Right cardiac atrium (tissue), 5 donors: Measurements from ENCODE around the gene HOXC12. TPM values are rescaled to one million over a fixed set of nuclear protein-coding genes. Genes with fewer than 3 reads are reported as not detected.

ENCODE experiments used
- ATAC-seq, 2 donors: fragments of 200-7000 bp; cut with Tn5 transposase; one replicate each; pipeline versions ENCODE4 v1.8.0 to v1.9.1; 2020; ENCODE audit warnings: moderate library complexity in 2 of 2, mild to moderate bottlenecking in 1 of 2
- DNase-seq, 3 donors: peaks; one replicate each; pipeline ENCODE4 v3.0.0-alpha.2; 2020
- H3K27ac ChIP-seq: one replicate; pipeline ENCODE4 v1.5.1; 2013; ENCODE audit warnings: mild to moderate bottlenecking, low read length, control low read depth, moderate library complexity
- H3K27me3 ChIP-seq: one replicate; pipeline ENCODE4 v1.6.1; 2013; ENCODE audit not compliant: control insufficient read depth, insufficient read depth
- H3K4me1 ChIP-seq: one replicate; pipeline ENCODE4 v1.6.1; 2013; ENCODE audit warnings: low read length; ENCODE audit not compliant: control insufficient read depth, insufficient read depth
- H3K4me3 ChIP-seq: one replicate; pipeline ENCODE4 v1.5.1; 2013; ENCODE audit warnings: low read length, control low read depth
- H3K9me3 ChIP-seq: one replicate; pipeline ENCODE4 v1.6.1; 2013; ENCODE audit warnings: low read length; ENCODE audit not compliant: control insufficient read depth
- whole genome bisulfite sequencing: extraction: QIAGEN DNeasy Blood & Tissue Kit; methylation state at CpG from one replicate; pipeline ENCODE4 v1.1.7; 2013; 5-methylcytosine and 5-hydroxymethylcytosine counted together
- intact Hi-C, 4 donors: fragments of 100-400 bp; cut with DNase I; formaldehyde crosslinking; loops; one replicate each; pipeline versions ENCODE4 v1.11.0 to v1.14.0; 2022 to 2023
- polyA plus RNA-seq: library from polyadenylated mRNA; stranded (reverse); fragments of 200-250 nt; gene quantifications from one replicate; pipeline ENCODE4 v1.2.3, GENCODE V29; 2013
- total RNA-seq, 4 donors: library from RNA; stranded (reverse); fragmentation: NEBNext Ultra II Directional; extraction: Animal tissue kit (Norgen Biotek cat#: 25700); gene quantifications; one replicate each; pipeline ENCODE4 v1.2.1, GENCODE V29; 2021
- donor health status: healthy with polysubstance abuse.
- donor health status: DM: no; HTN: yes; CAD: no.
- donor health status: DM: no; HTN: no; CAD: no.
- donor health status: DM: no; HTN: yes; CAD: no; lungs with severe emphysema.
- donor health status: DM: yes; HTN: yes; CAD: no.

Gene HOXC12
- total and polyA plus RNA-seq, 5 donors = not detected

- DNase-seq = no peak
- no peaks in the 10 kb centered on the region for H3K9me3 ChIP-seq
- no peak for ATAC-seq
- no peak overlapping the region for H3K4me3 ChIP-seq
- intact Hi-C loops = no loop called here
- H3K27me3 ChIP-seq = peaks cover 12% of the 10 kb centered on the region
- no peak overlapping the region for H3K27ac ChIP-seq
- WGBS = 42% methylated on average over 4 of the region's 4 CpGs
- H3K4me1 ChIP-seq = no peaks in the 10 kb centered on the region
Observed at GRCh38 chr12:53932915-53933314, 21.8 kb upstream of the HOXC12 start.

GRCh38 chr12:53935383-53936341 is 19.0 kb upstream of the HOXC12 start:
- ATAC-seq (no peak), DNase-seq (no peak)
- no peaks in the 10 kb centered on the region for H3K4me1 ChIP-seq
- no peaks in the 10 kb centered on the region for H3K9me3 ChIP-seq
- no peak overlapping the region for H3K27ac ChIP-seq
- intact Hi-C loops = no loop called here
- H3K27me3 ChIP-seq = peaks cover 3% of the 10 kb centered on the region
- peak overlapping the region; percentile 29 for H3K4me3 ChIP-seq
- 4% methylated on average over 49 of the region's 49 CpGs for WGBS

- no peaks in the 10 kb centered on the region for H3K4me1 ChIP-seq
- DNase-seq (no peak), ATAC-seq (no peak)
- no peak overlapping the region for H3K27ac ChIP-seq
- no peak overlapping the region for H3K4me3 ChIP-seq
- intact Hi-C loops = no loop called here
- 10% methylated on average over 12 of the region's 12 CpGs for WGBS
- H3K27me3 ChIP-seq = no peaks in the 10 kb centered on the region
- no peaks in the 10 kb centered on the region for H3K9me3 ChIP-seq
Observed at GRCh38 chr12:53937099-53937498, 17.6 kb upstream of the HOXC12 start.

GRCh38 chr12:53937596-53938325 is 16.9 kb upstream of the HOXC12 start:
- intact Hi-C loops = no loop called here
- Histone ChIP-seq H3K27me3 (no peaks in the 10 kb centered on the region), H3K4me3 (no peak overlapping the region), H3K4me1 (no peaks in the 10 kb centered on the region), H3K9me3 (no peaks in the 10 kb centered on the region), H3K27ac (no peak overlapping the region)
- 14% methylated on average over 23 of the region's 23 CpGs for WGBS
- ATAC-seq = no peak
- DNase-seq = no peak

GRCh38 chr12:53938326-53939140 is 16.2 kb upstream of the HOXC12 start, which contains the start of gene HOXC13:
Gene HOXC13 (plus strand): TSS chr12:53938831. CDS start chr12:53938907, 76 bp downstream.
- DNase-seq (peak in 2 of 3 donors; percentile 38 to 65), ATAC-seq (peak in 1 of 2 donors; percentile 47)
- intact Hi-C loops = no loop called here
- H3K9me3 ChIP-seq = no peaks in the 10 kb centered on the region
- H3K4me1 ChIP-seq = no peaks in the 10 kb centered on the region
- no peak within 1 kb of the TSS for H3K27ac ChIP-seq
- 3% methylated on average over 56 of the region's 56 CpGs for WGBS
- peak within 1 kb of the TSS; percentile 13 for H3K4me3 ChIP-seq
- no peaks in the 10 kb centered on the region for H3K27me3 ChIP-seq

- Histone ChIP-seq H3K27me3 (no peaks in the 10 kb centered on the region), H3K4me3 (no peak overlapping the region), H3K9me3 (no peaks in the 10 kb centered on the region), H3K27ac (no peak overlapping the region), H3K4me1 (no peaks in the 10 kb centered on the region)
- DNase-seq = no peak
- WGBS = 4% methylated on average over 91 of the region's 91 CpGs
- ATAC-seq = peak in 1 of 2 donors; percentile 31
- intact Hi-C loops = no loop called here
Observed at GRCh38 chr12:53939141-53940108, 15.3 kb upstream of the HOXC12 start.

- H3K27me3 ChIP-seq = no peaks in the 10 kb centered on the region
- H3K4me1 ChIP-seq = no peaks in the 10 kb centered on the region
- no peak for DNase-seq
- no peak overlapping the region for H3K27ac ChIP-seq
- 6% methylated on average over 9 of the region's 9 CpGs for WGBS
- H3K9me3 ChIP-seq = no peaks in the 10 kb centered on the region
- ATAC-seq = no peak
- H3K4me3 ChIP-seq = no peak overlapping the region
- intact Hi-C loops = no loop called here
Observed at GRCh38 chr12:53940443-53941014, 14.2 kb upstream of the HOXC12 start.

GRCh38 chr12:53941187-53941586 is 13.5 kb upstream of the HOXC12 start:
- DNase-seq = no peak
- no peak for ATAC-seq
- Histone ChIP-seq H3K27ac (no peak overlapping the region), H3K9me3 (no peaks in the 10 kb centered on the region), H3K4me3 (no peak overlapping the region), H3K4me1 (no peaks in the 10 kb centered on the region), H3K27me3 (peaks cover under 1% of the 10 kb centered on the region)
- intact Hi-C loops = no loop called here

- no peak for ATAC-seq
- no peaks in the 10 kb centered on the region for H3K9me3 ChIP-seq
- no peaks in the 10 kb centered on the region for H3K4me1 ChIP-seq
- intact Hi-C loops = no loop called here
- H3K27ac ChIP-seq = no peak overlapping the region
- no peak overlapping the region for H3K4me3 ChIP-seq
- peaks cover 5% of the 10 kb centered on the region for H3K27me3 ChIP-seq
- DNase-seq = no peak
- WGBS = 17% methylated on average over 5 of the region's 5 CpGs
Observed at GRCh38 chr12:53941750-53942149, 13.0 kb upstream of the HOXC12 start.
